B cell (primary cell): ENCODE results near the gene ASTN2. TPM values are rescaled to one million over a fixed set of nuclear protein-coding genes. Genes with fewer than 3 reads are reported as not detected.

Source experiments
- ATAC-seq: fragments of 200-7000 bp; cut with Tn5 transposase; one replicate; pipeline ENCODE4 v1.10.0; 2021; ENCODE audit warnings: low read depth, mild to moderate bottlenecking, moderate number of reproducible peaks, moderate library complexity
- CTCF ChIA-PET: fragments of 350-600 bp; sonication (Branson Sonifier 250); formaldehyde crosslinking; loops from one replicate; lab custom pipeline; 2021; ENCODE audit warnings: antibody characterized with exemption, inconsistent platforms; lab: Charles Lee
- POLR2A ChIA-PET: fragments of 350-600 bp; sonication (Branson Sonifier 250); formaldehyde crosslinking; loops from one replicate; lab custom pipeline; 2021; ENCODE audit warnings: antibody characterized with exemption; lab: Charles Lee
- DNase-seq: peaks from one replicate; pipeline ENCODE4 v3.0.0; 2013
- H2AFZ ChIP-seq: 2 replicates; pipeline ENCODE4 v1.6.1; 2012; ENCODE audit warnings: mild to moderate bottlenecking, low read depth, low read length; ENCODE audit not compliant: insufficient read depth, poor library complexity, severe bottlenecking
- H3K27ac ChIP-seq, 2 donors: 1 replicate in 1 of 2; 2 replicates in 1 of 2; pipeline ENCODE4 v1.5.1; 2012 to 2013; ENCODE audit warnings: low read length in 2 of 2, mild to moderate bottlenecking in 2 of 2, moderate library complexity in 1 of 2
- H3K27me3 ChIP-seq, 4 experiments: fragments of 200-600 bp in 1 of 4; sonication (generic) in 1 of 4; replicated peaks in 1 of 4; 1 replicate in 2 of 4; 2 replicates in 2 of 4; pipeline versions ENCODE4 v1.6.1 to v1.7.0; 2013 to 2016; ENCODE audit warnings: low read length in 3 of 4, mild to moderate bottlenecking in 2 of 4, mixed read lengths in 1 of 4, moderate library complexity in 1 of 4; ENCODE audit not compliant: insufficient read depth in 4 of 4, control insufficient read depth in 3 of 4; ENCODE audit errors: control extremely low read depth in 1 of 4
- H3K36me3 ChIP-seq, 2 experiments: replicated peaks in 1 of 2; 1 replicate in 1 of 2; 2 replicates in 1 of 2; pipeline versions ENCODE4 v1.6.1 to v1.7.1; 2013; ENCODE audit warnings: low read length in 1 of 2; ENCODE audit not compliant: insufficient read depth in 2 of 2, control insufficient read depth in 1 of 2; ENCODE audit errors: control extremely low read depth in 1 of 2, extremely low read depth in 1 of 2
- H3K4me1 ChIP-seq, 2 donors: fragments of 200-600 bp in 1 of 2; sonication (generic) in 1 of 2; 1 replicate in 1 of 2; 2 replicates in 1 of 2; pipeline versions ENCODE4 v1.5.1 to v1.6.1; 2013 to 2017; ENCODE audit warnings: low read length in 2 of 2; ENCODE audit not compliant: control insufficient read depth in 2 of 2, insufficient read depth in 2 of 2
- H3K4me2 ChIP-seq: replicated peaks from 2 replicates; pipeline ENCODE3; 2012; ENCODE audit warnings: mild to moderate bottlenecking, low read depth, low read length; ENCODE audit not compliant: poor library complexity, severe bottlenecking
- H3K4me3 ChIP-seq, 5 experiments: fragments of 200-600 bp in 1 of 5; sonication (generic) in 1 of 5; 1 replicate in 3 of 5; 2 replicates in 2 of 5; pipeline versions ENCODE4 v1.5.1 to v1.7.0; 2011 to 2016; ENCODE audit warnings: low read length in 4 of 5, mild to moderate bottlenecking in 4 of 5, low read depth in 2 of 5, control low read depth in 1 of 5, moderate library complexity in 1 of 5; ENCODE audit not compliant: insufficient read depth in 1 of 5; ENCODE audit errors: control extremely low read depth in 1 of 5, extremely low read depth in 1 of 5
- H3K79me2 ChIP-seq: fragments of 200-600 bp; sonication (generic); one replicate; pipeline ENCODE4 v1.6.0; 2016; ENCODE audit warnings: low read length; ENCODE audit not compliant: control insufficient read depth, insufficient read depth
- H3K9ac ChIP-seq: fragments of 200-600 bp; sonication (generic); 2 replicates; pipeline ENCODE4 v1.6.1; 2017; ENCODE audit warnings: mild to moderate bottlenecking, low read length, moderate library complexity
- H3K9me3 ChIP-seq, 3 donors: one replicate each; pipeline versions ENCODE4 v1.6.1 to v1.7.1; 2013; ENCODE audit warnings: low read length in 2 of 3; ENCODE audit not compliant: control insufficient read depth in 2 of 3, insufficient read depth in 1 of 3; ENCODE audit errors: control extremely low read depth in 1 of 3
- H4K20me1 ChIP-seq: 2 replicates; pipeline ENCODE4 v1.6.0; 2012; ENCODE audit warnings: mild to moderate bottlenecking, low read length; ENCODE audit not compliant: insufficient read depth, control insufficient read depth, poor library complexity, severe bottlenecking
- H3K27ac Mint-ChIP-seq: one replicate; pipeline ENCODE4 v1.8.0; 2021; ENCODE audit warnings: mixed read lengths
- H3K27me3 Mint-ChIP-seq: one replicate; pipeline ENCODE4 v1.8.0; 2021; ENCODE audit warnings: mixed read lengths
- H3K4me1 Mint-ChIP-seq: one replicate; pipeline ENCODE4 v1.8.0; 2021; ENCODE audit warnings: mixed read lengths
- H3K4me3 Mint-ChIP-seq: one replicate; pipeline ENCODE4 v1.8.0; 2021; ENCODE audit warnings: mixed read lengths
- H3K9me3 Mint-ChIP-seq: one replicate; pipeline ENCODE4 v1.8.0; 2022; ENCODE audit warnings: mixed read lengths; ENCODE audit not compliant: insufficient read depth
- CTCF ChIP-seq: fragments of 200-600 bp; IDR thresholded peaks from one replicate; pipeline ENCODE4 v1.8.0; 2022; ENCODE audit warnings: antibody characterized with exemption, mild to moderate bottlenecking
- EZH2 ChIP-seq: IDR thresholded peaks from 2 replicates; pipeline ENCODE4 v1.6.1; 2012; ENCODE audit warnings: borderline replicate concordance, low read depth, mild to moderate bottlenecking, moderate library complexity, low read length; ENCODE audit not compliant: insufficient read depth, poor library complexity, severe bottlenecking
- WGBS: methylation state at CpG from one replicate; pipeline ENCODE4 v1.1.5; 2013; ENCODE audit warnings: missing lambda C conversion rate; ENCODE audit not compliant: insufficient coverage; 5-methylcytosine and 5-hydroxymethylcytosine counted together
- intact Hi-C: fragments of 100-400 bp; cut with micrococcal nuclease; formaldehyde crosslinking; loops from one replicate; pipeline ENCODE4 v1.10.0; 2022
- polyA plus RNA-seq: library from polyadenylated mRNA; depleted of rRNA; stranded (reverse); fragments of >200 nt; gene quantifications from 2 replicates; pipeline ENCODE4 v1.2.3, GENCODE V29; 2012
- total RNA-seq, 2 donors: library from RNA; stranded (reverse); fragments of 120-200 nt in 1 of 2; gene quantifications; 1 replicate in 1 of 2; 2 replicates in 1 of 2; pipeline versions ENCODE4 v1.2.3 to v1.2.4, GENCODE V29; 2013 to 2022

The ASTN2 gene
- total and polyA plus RNA-seq, 2 donors (not counting 1 experiment from before 2014, with no cell fraction given), result 1.2 to 3.6 TPM

DNA sequence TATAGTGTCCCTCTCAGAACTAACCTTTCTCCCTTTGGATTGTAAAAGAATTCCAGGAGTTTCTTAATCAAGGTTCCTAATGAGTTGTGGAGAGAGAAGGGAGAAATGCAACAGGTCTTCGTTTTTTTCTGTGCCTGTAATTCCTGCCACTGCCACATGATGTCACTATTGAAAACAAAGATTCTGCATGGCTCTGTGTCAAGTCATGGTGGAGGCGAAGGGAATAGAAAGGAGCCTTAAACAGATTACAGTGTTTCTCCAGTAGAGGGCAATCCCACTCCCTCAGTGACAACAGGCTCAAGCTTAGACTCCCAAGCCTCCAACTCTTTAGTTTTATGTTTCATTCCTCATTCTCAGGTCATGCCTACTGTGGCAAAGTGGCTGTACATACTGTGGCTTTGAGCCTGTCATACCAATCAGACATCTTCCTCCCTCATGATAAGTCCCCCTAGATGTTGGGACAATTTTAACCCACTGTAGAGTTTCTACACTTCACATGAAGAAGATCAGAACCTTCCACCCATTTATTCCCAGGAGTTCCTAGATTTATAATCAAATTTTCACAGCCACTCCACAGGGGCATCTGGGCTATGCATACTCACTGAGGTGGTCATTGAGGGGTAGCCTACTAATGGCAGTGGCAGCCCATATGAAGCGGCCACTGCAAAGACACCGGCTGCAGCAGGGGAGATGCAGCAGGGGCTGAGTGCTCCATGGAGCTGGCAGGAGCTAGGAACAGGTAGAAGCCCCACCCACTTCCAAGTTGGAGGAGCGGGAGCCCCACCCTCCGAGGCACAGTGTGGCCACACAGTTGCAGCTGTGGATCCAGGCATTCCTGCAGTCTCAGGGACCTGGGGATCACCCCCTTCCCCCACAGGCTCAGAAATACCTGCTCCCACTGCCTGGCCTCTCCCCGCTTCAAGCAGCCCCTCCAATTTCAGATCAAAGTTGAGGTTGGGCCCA, 825.2 kb downstream of the ASTN2 start:
- Histone ChIP-seq H4K20me1 (no peaks in the 10 kb centered on the region), H3K27ac (no peak overlapping the region), H3K9me3 (peaks cover 0 to 11% (median 9%) of the 10 kb centered on the region in 3 donors), H3K36me3 (no peaks in the 10 kb centered on the region), H3K79me2 (no peaks in the 10 kb centered on the region), H3K4me2 (no peak overlapping the region), H3K9ac (no peak overlapping the region), H3K4me1 (no peaks in the 10 kb centered on the region), H3K27me3 (no peaks in the 10 kb centered on the region), H2AFZ (no peak overlapping the region), H3K4me3 (no peak overlapping the region)
- ChIA-PET POLR2A (no interaction called here), CTCF (no interaction called here)
- H3K27ac Mint-ChIP-seq, result no peak overlapping the region
- no peak overlapping the region for H3K4me3 Mint-ChIP-seq
- TF ChIP-seq CTCF (no peak), EZH2 (no peak)
- no peaks in the 10 kb centered on the region for H3K27me3 Mint-ChIP-seq
- DNase-seq, result no peak
- H3K9me3 Mint-ChIP-seq, result peaks cover 10% of the 10 kb centered on the region
- no peak for ATAC-seq
- H3K4me1 Mint-ChIP-seq, result no peaks in the 10 kb centered on the region
- intact Hi-C loops, result no loop called here
- WGBS, result 89% methylated on average over 7 of the region's 7 CpGs

- Histone ChIP-seq H3K9me3 (peaks cover 0 to 11% (median 9%) of the 10 kb centered on the region in 3 donors), H4K20me1 (no peaks in the 10 kb centered on the region), H3K27ac (no peak overlapping the region), H3K27me3 (no peaks in the 10 kb centered on the region), H3K4me2 (no peak overlapping the region), H3K36me3 (no peaks in the 10 kb centered on the region), H3K4me3 (no peak overlapping the region), H3K4me1 (no peaks in the 10 kb centered on the region), H3K79me2 (no peaks in the 10 kb centered on the region), H2AFZ (no peak overlapping the region), H3K9ac (no peak overlapping the region)
- no peak for DNase-seq
- H3K9me3 Mint-ChIP-seq, result peaks cover 10% of the 10 kb centered on the region
- H3K27ac Mint-ChIP-seq, result no peak overlapping the region
- whole genome bisulfite sequencing, result 100% methylated on average over 1 of the region's 1 CpG
- POLR2A ChIA-PET, result no interaction called here
- TF ChIP-seq EZH2 (no peak), CTCF (no peak)
- CTCF ChIA-PET, result no interaction called here
- no peaks in the 10 kb centered on the region for H3K4me1 Mint-ChIP-seq
- H3K4me3 Mint-ChIP-seq, result no peak overlapping the region
- ATAC-seq, result no peak
- H3K27me3 Mint-ChIP-seq, result no peaks in the 10 kb centered on the region
- intact Hi-C loops, result no loop called here
These were observed 826.9 kb downstream of the ASTN2 start for GRCh38 chr9:116587919-116588318.
